GM19438 (cell line): ENCODE results near the gene CTXND2.
"Not testable (repeated sequence)": the region's sequence is repeated elsewhere in the genome, so short reads cannot be mapped to it uniquely, and the experiment has no call there.

Experiments
- ATAC-seq: cut with Tn5 transposase; IDR thresholded peaks from one replicate; pipeline ENCODE4 v1.9.1; 2021; ENCODE audit warnings: low read depth; ENCODE audit not compliant: unreplicated experiment

CTXND2 gene

DNA sequence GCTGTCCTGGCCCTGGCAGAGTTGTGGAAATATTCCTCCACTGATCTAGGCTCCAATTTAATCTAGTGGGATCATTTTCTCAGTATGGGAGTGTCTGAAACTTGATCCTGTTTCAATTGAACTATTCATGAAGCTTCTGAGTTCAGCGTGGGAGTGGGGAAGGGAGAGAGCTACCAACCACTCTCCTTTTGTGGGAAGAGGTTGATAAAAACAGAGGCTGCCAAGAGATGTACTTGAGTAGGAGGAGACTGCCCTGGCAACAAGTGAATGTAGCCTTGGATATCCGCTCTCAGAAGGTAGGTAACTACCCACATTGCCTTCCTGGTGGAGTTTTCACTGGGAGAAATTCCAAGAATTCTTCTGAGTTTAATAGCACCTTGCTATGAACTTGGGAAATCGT, at the start of gene CTXND2:
TSS of gene CTXND2 (plus strand) at position 119 of the 400 bp plus-strand sequence. CDS start 25,179 bp downstream, outside the sequence.
- no peak for ATAC-seq

DNA sequence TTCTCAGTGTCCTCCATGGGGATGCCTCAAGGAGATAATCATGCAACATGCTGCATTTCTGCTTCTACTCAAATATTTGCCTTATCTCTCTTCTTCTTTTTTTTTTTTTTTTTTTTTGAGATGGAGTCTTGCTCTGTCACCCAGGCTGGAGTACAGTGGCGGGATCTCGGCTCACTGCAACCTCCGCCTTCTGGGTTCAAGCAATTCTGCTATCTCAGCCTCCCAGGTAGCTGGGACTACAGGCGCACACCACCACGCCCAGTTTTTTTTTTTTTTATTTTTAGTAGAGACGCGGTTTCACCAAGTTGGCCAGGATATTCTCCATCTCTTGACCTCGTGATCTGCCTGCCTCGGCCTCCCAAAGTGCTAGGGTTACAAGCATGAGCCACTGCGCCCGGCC, 46.1 kb upstream of the CTXND2 start:
- ATAC-seq: not testable (repeated sequence)

DNA sequence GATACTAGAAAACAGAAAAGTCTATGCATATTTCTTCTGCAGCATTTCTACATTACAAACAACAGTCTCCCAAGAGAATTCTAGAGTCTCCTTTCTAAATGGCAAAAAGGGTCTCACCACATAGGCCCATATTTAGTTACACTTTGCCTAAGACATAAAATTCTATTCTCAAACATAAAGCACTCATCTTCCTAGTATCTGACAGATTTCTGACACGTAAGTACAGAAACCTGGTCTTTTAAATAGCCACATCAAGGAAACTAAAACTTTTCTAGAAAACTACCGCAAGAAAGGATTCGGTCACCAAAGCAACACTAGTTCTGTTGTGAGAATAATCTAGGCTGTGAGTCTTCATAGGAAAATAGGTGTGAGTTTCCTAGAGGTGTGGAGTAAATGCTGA, 45.3 kb upstream of the CTXND2 start:
- ATAC-seq: no peak

DNA sequence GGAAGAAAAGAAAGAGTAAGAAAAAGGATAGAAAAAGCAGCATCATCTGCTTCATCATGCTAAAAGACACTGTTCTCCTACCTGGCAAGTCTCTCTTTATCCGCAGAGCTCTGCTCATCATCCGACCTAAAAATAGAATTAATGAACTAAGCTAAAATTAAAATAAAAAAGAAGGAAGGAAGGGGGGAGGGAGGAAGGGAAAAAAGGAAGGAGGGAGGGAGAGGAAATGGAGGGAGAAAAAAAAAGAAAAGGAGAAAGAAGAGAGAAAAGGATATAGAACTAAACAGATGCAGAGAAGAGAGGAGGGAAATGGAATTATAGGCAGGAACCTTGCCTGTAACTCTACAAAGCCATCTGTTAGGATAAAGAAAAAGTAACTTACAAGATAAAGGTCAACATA, 44.6 kb upstream of the CTXND2 start:
- ATAC-seq: no peak

DNA sequence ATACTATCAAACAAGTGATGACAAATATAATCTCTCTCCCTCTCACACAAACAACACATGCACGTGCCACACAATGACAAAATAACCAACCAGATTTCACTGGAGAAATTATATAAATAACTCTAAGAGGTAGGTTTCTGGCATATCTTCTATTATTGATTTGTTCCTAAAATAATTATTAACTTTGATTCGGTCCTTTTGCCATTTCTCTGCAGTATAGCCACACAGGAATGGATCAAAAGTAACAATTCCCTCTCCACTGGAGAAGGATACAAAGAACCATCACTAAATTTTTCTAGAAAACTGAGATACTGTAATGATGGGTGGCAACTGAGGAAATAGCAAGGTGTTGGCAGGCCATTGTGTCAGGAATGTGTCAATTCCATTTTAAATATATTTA, 44.0 kb upstream of the CTXND2 start:
- no peak for ATAC-seq

DNA sequence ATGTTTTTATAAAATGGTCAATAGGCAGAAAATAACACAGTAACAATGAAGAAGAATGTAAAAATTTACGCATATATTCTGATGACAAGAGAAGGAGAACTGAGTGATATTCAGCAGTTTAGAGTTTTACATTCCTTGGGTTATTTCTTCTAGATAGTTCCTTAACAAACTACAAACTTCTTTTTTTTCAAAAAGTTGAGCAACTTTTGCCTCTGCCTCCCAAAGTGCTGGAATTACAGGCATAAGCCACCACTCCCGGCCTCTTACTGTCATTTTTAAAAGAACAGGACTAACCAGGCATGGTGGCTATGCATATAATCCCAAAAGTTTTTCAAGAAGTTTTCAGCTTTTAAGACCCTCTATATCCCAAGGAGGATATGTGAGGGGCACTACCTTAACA, 43.5 kb upstream of the CTXND2 start:
- no peak for ATAC-seq

DNA sequence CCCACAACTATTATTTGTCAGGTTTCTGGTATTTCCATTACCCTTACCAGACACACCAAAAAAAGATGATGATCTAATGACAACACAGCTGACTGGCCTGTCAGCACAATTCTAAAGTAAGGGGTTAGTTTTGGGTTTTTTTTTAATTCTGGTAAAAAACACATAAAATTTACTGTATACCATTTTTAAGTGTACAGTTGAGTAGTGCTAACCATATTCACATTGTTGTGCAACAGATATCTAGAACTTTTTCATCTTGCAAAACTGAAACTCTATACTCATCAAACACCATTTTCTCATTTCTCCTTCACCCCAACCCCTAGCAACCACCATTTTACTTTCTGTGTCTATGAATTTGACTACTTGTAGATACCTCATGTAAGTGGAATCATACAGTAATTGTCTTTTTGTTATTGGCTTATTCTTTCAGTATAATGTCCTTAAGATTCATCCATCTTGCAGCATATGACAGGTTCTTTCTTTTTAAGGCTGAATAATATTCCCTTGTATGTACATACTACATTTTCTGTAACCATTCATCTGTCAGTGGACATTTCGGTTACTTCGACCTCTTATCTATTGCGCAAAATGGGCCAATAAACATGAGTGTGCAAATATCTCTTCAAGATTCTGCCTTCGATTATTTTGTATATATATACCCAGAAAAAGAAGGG, 40.3 kb upstream of the CTXND2 start:
- no peak for ATAC-seq

DNA sequence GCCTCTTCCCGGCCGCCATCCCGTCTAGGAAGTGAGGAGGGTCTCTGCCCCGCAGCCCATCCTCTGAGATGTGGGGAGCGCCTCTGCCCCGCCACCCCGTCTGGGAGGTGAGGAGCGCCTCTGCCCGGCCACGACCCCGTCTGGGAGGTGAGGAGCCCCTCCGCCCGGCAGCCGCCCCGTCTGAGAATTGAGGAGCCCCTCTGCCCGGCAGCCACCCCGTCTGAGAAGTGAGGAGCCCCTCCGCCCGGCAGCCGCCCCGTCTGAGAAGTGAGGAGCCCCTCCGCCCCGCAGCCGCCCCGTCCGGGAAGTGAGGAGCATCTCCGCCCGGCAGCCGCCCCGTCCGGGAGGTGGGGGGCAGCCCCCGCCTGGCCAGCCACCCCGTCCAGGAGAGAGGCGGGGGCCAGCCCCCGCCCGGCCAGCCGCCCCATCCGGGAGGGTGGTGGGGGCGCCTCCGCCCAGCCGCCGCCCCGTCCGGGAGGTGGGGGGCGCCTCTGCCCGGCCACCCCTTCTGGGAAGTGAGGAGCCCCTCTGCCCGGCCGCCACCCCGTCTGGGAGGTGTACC, 36.1 kb upstream of the CTXND2 start:
- not testable (repeated sequence) for ATAC-seq

DNA sequence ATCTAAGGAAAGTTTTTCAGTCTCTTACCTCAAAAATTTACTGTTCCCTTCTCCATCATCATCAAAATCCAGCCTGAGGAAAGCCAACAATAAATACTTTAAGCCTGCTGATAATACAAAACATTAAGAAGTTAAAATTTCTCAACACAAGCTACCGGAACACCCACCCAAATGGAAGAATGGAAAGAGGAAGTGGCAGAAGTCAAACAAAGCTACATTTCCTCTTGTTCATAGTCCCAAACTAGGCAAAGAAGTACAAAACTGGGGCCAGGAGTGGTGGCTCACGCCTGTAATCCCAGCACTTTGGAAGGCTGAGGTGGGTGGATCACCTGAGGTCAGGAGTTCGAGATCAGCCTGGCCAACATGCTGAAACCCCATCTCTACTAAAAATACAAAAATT, 34.2 kb upstream of the CTXND2 start:
- not testable (repeated sequence) for ATAC-seq

DNA sequence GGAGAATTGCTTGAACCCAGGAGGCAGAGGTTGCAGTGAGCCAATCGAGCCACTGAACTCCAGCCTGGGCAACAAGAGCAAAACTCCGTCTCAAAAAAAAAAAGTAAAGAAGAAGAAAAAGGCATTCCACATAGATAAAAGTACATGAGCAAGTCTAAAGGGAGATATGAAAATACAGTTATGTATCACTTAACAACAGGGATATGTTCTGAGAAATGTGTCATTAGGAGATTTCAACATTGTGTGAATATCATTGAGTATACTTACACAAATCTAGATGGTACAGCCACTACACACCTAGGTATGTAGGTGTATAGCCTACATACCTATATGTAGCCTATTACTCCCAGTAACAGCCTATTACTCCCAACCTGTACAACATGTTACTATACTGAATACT, 23.2 kb upstream of the CTXND2 start:
- no peak for ATAC-seq

DNA sequence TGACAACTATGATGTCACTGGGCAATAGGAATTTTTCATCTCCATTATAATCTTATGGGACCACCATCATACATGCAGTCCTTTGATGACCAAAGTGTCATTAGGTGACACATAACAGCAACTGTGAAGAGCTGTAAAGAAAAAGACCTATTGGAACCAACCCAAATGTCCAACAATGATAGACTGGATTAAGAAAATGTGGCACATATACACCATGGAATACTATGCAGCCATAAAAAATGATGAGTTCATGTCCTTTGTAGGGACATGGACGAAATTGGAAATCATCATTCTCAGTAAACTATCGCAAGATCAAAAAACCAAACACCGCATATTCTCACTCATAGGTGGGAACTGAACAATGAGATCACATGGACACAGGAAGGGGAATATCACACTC, 22.7 kb upstream of the CTXND2 start:
- ATAC-seq: not testable (repeated sequence)

DNA sequence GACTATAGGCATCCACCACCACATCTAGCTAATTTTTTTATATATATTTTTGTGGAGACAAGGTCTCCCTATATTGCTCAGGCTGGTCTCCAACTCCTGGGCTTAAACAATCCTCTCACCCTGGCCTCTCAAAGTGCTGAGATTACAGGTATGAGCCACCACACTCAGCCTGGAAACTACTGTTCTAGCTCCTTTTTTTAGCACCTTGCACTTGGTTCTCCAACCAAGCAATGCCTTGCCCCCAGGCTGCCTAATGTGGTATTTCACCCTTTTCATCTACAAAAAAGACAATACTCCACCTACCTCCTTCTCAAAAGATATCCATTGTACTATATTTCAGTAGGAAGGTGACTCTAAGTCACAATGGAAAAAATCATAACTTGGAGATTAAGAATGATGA, 17.3 kb upstream of the CTXND2 start:
- no peak for ATAC-seq

DNA sequence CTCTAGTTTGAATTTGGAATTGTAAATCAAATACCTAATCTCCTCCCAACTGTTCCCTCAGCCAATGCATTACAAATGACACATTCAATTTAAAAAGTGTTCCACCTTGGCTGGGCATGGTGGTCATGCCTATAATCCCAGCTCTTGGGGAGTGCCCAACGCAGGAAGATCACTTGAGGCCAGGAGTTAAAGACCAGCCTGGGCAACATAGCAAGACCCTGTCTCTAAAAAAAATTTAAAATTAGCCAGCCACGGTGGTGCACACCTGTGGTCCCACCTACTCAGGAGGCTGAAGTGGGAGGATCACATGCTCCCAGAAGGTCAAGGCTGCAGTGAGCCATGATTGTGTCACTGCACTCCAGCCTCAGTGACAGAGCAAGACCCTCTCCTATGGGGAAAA, 14.4 kb upstream of the CTXND2 start:
- no peak for ATAC-seq

DNA sequence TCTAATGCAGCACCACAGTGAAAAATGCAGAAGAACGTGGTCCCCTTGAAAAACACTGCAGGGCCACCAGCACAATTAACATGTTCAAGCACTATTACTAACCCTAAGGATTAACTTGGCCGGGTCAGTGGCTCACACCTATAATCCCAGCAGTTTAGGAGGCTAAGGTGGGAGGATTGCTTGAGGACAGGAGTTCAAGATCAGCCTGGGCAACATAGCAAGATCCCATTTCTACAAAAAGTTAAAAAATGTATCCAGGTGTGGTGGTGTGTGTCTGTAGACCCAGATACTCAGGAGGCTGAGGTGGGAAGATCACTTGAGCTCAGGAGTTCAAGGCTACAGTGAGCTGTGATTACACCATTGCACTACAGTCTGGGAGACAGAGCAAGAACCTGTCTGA, 13.4 kb upstream of the CTXND2 start:
- ATAC-seq: no peak

DNA sequence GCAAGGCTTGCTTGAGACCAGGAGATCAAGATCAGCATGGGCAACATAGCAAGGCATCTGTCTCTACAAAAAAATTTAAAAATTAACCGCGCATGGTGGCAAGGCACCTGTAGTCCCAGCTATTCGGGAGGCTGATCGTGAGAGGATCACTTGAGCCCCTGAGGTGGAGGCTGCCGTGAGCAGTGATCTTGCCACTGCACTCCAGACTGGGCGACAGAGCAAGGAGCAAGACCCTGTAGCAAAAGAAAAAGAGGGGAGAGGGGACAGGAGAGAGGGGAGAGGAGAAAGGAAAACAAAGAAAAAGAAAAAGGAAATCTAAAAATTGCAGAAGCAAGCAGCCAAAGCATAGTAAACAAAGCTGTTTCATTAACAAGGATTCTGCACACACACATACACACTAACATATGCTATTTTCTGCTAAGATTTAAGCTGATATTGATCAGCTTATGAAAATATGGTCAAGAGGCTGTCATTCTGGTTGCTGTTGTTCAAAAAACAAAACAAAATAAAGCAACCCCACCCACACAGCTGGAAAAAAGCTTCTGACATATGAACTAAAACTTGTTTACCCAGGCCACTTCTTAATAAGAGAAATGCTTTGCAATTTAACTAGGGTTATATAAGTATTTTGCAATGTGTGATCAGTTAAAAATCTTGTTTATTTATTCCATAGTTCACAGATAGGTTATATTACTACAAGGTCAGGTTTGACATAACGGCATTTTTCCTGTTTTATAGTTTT, 12.3 kb upstream of the CTXND2 start:
- ATAC-seq: no peak

DNA sequence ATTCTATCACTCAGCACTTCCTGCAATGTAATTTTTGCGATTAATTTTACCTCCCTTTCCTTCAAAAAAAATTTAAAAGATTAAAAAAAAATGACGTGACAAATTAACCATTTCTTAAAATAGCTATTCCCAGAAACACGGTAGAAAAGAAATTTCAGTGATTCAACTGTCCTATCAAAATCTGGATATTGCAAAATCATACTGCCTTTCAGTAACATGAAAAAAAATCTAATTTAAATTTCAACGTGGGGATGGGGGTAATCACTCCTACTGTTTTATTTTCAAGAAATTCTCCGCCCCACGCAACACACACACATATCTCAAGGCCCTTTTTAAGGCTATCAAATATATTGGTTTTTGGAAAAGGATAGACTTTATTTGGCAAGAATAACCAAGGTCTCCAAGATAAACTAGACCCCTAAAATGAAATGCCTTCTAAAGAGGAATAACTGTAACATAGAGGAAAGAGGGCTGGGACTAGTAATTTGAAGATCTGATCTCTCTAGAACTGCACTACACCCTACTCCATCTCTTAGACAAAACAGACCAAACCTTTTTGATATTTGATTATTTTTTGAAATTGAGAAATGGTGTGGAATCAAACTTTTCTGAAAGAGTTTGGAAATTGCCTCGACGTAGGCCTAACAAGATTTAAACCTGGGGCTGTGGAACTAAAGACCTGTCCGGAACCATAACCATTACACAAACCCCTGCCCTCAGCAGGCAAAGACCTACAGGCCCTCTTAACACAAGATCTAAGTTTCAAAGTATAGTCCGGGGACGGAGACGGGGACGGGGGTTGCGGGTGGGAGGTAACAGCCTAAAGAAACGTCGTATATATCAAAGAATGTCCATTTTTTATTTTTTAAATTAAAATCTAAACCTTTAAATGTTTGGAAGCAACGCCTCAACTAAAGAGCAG, 11.5 kb upstream of the CTXND2 start:
- ATAC-seq: no peak

DNA sequence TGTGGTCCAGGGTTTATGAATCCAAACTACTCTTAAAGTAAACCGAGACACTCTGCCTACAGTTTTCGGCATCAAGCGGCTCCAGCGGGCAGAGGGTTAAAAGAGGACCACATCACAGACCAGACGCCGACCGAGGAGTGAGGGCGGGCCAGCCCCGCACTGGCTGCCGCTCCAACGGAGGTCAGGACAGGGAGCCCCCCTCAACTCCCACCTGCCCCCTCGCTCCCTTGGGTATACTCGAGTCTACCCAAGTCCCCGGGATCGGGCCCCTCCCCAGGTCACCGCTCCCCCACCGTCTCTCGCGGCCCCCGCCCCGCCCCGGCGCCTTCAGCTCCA, 10.8 kb upstream of the CTXND2 start:
- peak; percentile 33 for ATAC-seq

DNA sequence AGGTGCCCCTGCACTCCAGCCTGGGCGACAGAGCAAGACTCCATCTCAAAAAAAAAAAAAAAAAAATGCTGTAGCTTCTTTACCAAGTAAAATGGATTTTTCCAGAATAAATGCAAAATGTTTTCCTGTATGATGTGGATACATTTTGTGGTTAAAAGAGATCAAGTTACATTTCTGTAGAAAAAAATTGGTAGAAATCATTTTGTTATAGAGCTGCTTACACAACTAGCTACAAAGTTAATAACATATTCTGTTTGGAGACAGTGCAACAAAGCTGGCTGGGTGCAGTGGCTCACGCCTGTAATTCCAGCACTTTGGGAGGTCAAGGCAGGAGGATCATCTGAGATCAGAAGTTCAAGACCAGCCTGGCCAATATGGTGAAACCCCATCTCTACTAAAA, 8.0 kb upstream of the CTXND2 start:
- ATAC-seq: not testable (repeated sequence)

DNA sequence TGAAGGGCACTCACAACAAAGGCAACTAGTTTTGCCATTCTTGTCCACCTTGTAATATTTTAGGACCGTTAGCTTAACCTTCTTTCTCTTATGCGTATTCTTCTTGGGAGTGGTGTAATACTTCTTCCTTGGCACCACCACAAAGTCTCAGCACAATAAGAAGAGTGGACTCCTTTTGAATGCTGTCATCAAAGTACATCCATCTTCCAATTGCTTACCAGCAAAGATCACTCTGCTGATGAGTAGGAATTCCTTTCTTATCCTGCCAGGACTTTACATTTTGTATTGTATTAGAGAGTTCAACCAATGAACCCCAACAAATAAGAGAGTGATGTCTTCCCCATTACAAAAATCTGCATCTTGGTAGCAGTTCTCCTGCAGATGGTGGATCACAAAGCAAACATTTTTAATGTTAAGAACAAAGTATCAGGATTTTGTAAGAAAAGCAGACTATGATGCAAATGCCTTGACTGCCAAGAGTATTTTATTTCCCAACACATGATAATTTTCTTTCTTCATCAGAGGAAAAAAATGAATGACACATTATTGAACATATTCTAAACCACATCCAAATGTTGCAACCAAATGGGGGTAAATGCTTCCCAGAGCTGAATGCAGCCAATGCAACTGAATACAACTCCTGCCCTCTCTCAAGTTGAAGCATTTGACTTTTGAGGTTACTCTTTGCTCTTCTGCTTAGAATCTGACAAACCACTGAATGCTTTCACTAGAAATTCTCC, 5.4 kb upstream of the CTXND2 start:
- no peak for ATAC-seq

DNA sequence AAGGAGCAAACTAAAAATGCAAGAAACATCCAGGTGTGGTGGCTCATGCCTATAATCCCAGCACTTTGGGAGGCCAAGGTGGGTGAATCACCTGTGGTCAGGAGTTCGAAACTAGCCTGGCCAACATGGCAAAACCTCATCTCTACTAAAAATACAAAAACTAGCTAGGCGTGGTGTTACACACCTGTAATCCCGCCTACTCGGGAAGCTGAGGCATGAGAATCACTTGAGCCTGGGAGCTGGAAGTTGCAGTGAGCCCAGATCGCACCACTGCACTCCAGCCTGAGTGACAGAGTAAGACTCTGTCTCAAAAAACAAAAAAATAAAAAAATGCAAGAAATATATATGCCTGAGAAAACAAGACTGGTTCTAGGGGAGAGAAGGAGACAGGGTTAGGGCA, 3.8 kb upstream of the CTXND2 start:
- not testable (repeated sequence) for ATAC-seq
